Activated CD4-positive, CD25-positive, alpha-beta regulatory T cell treated with anti-CD3 and anti-CD28 coated beads, Interleukin-2, amount 50 U/mL, for 72 hours (primary cell): ENCODE measurements around the gene MAPK10.

Experiments used
- DNase-seq: peaks from one replicate; pipeline ENCODE4 v3.0.0; 2021

Gene MAPK10

DNA sequence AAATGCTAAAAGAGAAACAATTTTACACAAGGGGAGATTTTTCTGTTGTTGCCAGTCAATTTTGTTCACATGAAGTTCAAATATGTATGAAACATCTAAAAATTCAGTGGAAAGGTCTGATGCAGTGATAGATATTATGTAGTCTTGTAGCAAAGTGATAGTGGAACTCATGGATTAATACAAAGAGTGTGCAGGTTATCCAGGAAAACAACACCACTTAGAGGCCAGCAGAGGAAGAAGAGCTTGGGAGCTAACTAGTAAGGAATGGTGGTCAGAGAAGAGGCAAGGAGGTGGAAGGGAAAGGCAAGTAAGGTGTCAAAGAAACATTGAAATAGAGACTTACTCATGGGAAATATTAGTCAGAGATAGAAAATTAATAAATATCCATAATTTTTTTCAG is 395.6 kb downstream of the MAPK10 start:
- DNase-seq, result no peak

- DNase-seq, result no peak
These were observed 396.6 kb downstream of the MAPK10 start for GRCh38 chr4:85963231-85963630.

- no peak for DNase-seq
These were observed 398.0 kb downstream of the MAPK10 start for GRCh38 chr4:85961887-85962286.

DNA sequence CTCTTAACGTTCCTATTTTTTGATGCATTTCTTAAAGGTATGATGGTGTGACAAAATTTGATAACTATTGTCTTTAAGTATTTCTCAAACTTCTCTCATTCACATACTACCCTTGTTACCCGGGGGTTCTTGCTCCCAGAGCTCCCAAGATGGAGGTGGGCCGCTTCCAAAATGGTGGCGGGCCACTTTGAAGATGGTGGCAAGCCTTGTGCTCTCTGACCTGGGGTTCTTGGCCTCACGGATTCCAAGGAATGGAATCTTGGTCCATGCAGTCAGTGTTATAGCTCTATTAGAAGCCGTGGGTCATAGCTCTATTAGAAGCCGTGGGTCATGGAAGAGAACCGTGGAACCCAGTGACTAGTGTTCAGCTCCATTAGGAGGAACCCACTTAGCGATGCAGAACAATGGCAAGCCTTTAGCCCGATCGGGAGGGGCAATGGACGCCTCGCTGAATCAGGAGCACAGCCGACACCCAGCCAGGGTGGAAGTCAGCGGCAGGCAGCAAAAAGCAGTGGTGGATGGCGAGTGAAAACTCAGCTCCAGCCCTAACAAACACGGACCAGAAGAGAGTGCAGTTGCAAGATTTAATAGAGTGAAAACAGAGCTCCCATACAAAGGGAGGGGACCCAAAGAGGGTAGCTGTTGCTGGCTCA is 403.4 kb downstream of the MAPK10 start:
- no peak for DNase-seq

GRCh38 chr4:85955620-85956292 is 404.1 kb downstream of the MAPK10 start:
- no peak for DNase-seq

DNA sequence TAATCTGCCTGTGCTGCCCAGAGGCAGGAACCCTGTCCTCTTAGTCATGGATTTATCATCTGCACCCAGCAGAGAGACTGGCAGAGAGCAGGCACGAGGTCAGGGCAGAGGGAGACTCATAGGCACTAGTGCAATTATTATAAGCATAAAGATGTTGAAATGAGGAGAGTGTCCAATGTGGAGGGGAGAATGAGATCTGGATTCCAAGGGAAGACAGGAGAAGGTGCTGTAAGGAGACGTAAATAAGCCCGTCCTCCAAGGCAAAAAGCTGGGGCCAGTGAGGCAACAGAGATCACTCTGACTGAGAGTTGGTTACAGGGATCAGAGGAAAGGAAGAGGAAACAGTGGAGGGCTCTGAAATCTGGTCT is 406.2 kb downstream of the MAPK10 start:
- no peak for DNase-seq

- DNase-seq, result no peak
These were observed 406.7 kb downstream of the MAPK10 start for GRCh38 chr4:85952972-85953650.

DNA sequence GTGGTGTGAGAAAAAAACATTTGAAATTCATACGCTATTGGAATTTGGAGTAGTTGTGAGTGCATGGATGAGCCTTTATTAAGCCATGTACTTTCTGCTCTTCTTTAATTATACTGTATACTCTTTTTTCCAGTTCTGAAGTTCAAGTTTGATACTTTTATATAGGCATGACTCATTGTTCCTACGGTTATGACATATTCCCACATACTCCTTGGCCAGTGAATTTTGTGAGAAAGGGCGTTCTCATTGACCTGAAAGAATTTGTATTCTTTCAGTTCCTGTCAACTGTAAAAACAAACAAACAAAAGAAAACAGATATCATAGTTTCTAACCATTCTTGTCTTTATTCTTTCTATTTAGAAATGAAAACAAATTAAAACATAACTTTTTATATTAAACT is 407.3 kb downstream of the MAPK10 start:
- DNase-seq, result no peak

- no peak for DNase-seq
These were observed 408.8 kb downstream of the MAPK10 start for GRCh38 chr4:85951099-85951498.

DNA sequence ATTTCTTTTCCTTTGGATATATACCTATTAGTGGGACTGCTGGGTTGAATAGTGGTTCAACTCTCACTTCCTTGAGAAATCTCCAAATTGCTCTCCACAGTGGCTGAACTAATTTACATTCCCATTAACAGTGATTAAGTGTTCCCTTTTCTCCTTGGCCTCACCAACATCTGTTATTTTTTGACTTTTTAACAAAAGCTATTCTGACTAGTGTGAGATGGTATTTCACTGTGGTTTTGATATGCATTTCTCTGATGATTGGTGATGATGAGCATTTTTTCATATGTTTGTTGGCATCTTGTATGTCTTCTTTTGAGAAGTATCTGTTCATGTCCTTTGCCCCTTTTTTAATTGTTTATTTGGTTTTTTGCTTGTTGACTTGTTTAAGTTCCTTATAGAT is 413.0 kb downstream of the MAPK10 start:
- no peak for DNase-seq

DNA sequence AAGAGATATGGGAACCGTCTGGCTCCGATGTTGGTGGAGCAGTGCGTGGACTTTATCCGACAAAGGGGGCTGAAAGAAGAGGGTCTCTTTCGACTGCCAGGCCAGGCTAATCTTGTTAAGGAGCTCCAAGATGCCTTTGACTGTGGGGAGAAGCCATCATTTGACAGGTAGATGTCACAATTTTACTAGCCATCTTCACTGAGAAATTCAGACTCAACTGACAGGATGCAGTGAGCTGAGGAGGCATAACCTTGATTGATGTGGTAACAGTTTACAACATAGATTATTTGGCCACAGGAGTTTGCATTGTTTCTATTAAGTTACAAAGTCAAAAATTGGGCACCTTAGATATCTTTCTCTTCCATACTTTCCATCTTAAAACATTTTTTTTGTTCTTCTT is 417.7 kb downstream of the MAPK10 start:
- no peak for DNase-seq

DNA sequence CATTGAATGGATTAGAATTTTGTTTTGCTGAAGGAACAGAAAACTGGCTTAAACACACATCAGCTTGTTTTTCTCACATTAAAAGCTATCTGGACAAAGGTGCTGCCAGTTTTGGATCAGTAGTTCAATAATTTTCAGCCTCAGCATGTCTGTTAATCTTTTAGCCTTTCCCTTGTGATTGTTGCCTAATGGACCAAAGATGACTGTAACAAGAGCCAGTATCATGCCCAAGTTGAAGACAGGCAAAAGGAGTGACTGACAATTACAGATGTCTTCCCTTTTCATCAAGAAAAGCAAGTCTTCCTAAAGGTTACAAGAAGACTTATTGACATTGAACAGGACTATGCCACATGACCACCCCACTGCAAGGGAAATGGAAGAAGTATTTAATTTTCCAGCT is 419.7 kb downstream of the MAPK10 start:
- no peak for DNase-seq
